ENCODE results near the gene BCAP31.
"Not testable (repeated sequence)": the region's sequence is repeated elsewhere in the genome, so short reads cannot be mapped to it uniquely, and the experiment has no call there.

Gene BCAP31

GRCh38 chrX:153692611-153693156 is 31.5 kb downstream of the BCAP31 start:
- DNase-seq: no peak

DNA sequence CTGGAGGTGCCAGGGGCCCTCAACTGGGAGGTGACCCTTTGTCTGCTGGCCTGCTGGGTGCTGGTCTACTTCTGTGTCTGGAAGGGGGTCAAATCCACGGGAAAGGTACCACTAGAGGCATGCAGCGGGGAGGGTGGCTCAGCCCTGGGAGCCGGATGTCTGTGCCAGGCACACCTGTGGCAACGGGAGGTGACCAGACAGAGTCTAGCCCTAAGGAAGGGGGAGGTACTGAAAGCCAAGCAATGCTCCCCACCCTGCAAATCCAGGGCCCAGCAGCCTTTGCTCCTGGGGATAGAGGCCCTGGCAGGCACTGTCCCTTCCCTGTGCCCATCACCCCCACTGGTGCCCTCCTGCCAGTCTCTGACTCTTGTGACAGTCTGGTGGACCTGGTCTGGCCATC is 32.2 kb downstream of the BCAP31 start:
- DNase-seq: no peak

DNA sequence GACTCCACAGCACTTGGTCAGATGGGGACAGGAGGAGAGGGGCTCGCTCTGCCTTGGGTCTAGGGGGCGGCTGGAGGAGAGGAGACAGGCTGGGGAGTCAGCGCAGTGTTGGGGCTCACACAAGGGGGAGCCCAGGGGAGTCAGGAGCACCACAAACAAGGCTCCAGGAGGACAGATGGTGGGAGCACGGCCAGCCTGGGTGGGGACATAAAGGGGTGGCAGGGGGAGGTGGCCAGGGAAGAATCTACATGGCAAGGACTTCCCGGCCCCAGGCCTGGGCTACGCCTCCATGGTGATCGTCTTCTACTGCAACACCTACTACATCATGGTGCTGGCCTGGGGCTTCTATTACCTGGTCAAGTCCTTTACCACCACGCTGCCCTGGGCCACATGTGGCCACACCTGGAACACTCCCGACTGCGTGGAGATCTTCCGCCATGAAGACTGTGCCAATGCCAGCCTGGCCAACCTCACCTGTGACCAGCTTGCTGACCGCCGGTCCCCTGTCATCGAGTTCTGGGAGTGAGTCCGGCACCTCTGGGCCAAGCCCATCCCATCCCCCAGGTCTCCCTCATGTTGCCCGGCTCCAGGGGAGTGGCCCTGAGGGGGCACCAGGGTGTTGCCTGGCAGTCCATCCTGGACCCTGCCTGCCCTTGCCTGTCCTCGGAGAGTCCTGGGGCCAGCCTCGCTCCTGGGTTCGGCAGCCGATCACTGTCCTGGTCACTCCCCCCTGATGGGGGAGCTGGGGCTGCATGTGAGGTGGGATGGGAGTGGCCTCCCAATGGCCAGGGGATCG is 33.0 kb downstream of the BCAP31 start:
- DNase-seq: not testable (repeated sequence)

DNA sequence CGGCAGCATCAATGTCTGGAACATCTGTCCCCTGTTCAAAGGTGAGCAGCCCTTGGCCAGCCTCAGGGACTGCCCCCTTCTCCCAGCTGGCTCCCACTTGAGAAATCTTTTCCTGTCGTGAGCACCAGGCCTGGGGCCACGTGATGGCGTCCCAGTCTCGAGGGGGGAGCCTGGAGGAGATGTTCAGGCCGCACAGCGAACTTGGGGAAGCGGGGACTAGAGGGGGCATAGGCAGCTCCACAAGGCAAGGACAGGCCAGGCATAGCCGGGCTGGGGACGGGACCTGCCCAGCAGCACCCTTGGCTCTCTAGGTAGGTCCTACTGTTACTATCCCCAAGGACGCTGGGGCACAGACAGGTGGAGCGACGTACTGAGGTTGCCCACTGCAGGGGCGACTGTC is 33.7 kb downstream of the BCAP31 start:
- DNase-seq: no peak

DNA sequence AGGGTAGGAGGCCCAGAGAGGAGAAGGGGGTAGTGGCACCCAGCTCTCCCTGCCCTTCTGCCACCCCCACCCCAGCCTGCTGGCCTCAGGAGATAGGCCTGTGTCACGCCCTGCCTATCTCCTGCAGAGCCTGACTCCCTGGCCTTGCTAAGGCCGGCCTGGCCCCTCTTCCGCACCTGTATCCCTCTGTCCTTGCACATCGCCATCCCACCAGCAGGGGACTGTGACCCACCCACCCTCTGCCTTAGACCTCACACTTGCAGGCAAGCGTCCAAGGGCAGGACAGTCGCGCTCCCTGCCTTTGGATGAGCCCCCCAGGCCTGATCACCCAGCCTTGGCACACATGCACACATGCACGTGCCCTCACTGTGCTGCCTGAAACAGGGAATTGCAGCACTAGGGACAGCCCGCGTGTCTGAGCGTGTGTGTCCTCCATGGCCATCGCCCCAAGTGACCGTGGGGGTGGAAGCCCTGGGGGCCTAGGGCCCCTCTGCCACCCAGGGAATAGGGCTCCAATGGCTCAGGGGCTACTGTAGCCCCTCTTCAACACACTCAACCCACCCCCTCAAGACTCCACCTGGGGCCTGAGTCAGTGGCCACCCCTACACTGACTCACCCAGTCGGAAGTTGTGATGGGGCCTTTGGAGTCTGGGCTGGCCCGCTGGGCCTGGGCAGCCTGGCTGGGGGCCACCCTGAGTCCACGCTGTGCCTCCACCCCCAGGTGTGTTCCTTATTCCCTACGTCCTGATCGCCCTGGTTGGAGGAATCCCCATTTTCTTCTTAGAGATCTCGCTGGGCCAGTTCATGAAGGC is 34.3 kb downstream of the BCAP31 start:
- DNase-seq: no peak

GRCh38 chrX:153688911-153689590 is 35.1 kb downstream of the BCAP31 start:
- no peak for DNase-seq

DNA sequence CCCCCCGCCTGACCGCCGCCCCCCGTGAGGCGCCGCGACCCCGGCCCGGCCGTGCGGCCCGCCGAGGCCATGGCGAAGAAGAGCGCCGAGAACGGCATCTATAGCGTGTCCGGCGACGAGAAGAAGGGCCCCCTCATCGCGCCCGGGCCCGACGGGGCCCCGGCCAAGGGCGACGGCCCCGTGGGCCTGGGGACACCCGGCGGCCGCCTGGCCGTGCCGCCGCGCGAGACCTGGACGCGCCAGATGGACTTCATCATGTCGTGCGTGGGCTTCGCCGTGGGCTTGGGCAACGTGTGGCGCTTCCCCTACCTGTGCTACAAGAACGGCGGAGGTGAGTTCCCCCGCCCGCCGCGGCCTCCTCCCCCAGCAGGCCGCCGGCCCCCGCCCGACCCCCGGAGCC is 35.7 kb downstream of the BCAP31 start:
- no peak for DNase-seq

DNA sequence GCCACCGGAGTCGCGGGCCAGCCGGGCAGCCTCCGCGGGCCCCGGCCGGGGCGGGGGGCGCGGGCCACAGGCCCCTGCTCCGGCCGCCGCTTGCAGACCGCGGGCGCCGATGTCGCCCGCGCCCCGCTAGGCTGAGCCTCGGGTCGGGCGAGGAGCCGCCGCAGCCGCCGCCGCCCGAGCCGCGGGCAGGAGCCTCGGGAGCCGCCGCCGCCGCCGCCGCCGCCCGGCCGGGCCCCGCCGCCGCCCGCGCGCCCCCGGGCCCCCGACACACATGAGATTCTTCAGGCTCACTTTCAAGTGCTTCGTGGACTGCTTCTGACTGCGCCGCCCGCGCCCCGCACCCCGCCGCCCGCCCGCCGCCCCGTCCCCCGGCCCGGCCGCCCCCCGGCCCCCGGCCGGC is 36.1 kb downstream of the BCAP31 start:
- DNase-seq: no peak

- peak; percentile 52 for DNase-seq
Observed at GRCh38 chrX:153687121-153688039, 36.8 kb downstream of the BCAP31 start, which contains the start of gene SLC6A8. Gene SLC6A8 (plus strand): TSS chrX:153687926. CDS start chrX:153688575, 649 bp downstream.

DNA sequence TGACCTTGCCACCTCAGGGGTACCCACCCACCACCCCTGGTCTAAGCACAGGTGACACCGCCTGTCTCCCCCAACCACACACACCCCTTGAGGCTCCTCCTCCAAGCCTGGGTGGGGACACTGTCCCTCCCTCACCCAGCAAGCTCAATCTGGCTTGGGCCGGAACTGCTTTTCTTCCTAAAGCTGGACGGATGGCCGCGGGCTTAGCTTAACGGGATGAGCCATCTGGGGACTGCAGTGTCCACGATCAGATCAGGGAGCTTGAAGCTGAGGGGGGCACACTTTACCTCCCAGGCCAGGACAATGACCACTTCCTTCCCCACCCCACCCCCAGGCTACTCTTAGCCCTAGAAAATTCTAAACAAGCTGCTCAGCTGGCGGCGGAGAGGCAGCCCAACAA is 37.5 kb downstream of the BCAP31 start:
- peak; percentile 10 for DNase-seq

GRCh38 chrX:153685751-153686696 is 38.2 kb downstream of the BCAP31 start:
- DNase-seq: peak; percentile 16

DNA sequence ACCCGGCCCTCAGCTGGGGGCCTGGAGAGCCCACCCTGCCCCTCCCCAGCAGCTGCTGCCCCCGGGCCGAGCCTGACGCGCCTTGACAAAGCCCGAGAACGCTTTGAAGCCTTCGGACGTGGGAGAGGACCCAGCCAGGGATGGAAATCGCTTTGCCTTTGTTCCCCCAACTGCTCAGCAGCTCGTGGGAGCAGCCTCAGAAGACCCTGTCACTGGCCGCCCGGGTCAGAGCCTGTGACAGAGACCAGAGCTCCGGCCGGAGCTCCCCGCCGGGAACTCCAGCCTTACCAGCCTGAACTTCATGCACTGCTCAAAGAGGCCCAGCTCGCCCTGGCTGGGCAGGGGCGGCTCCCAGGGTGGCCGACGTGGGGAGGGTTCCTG is 39.0 kb downstream of the BCAP31 start:
- DNase-seq: peak; percentile 12

DNA sequence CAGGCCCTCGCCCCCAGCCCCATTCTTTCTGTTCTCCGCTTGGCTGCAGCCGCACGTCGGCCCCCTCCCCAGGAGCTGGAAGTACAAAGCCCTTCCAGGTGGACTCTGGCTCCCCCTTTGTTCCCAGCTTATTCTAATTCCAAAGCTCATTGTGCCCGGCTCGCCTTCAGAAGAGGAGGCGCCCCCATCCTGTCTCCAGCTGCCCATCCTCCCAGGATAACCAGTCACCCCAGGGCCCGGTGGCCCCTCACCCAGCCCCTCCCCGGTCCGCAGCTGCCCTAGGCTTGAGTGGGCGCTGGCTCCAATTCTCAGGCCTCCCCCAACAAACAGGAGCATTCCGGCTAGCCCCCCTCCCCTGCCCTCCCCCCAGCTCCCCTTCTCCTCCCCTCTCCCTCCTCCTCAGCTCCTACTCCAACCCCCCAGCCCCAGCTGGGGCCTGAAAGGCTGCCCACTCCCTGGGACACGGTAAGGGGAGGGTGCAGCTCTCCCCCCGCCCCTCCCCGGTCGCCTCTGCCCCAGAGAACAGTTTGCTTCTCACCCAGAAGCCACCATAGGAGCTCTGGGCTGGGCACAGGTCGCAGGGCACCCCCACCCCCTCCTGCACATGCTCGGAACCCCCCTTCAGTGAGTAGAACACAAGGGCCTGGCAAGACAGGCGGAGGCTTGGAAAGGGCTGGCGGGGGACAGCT is 39.6 kb downstream of the BCAP31 start:
- DNase-seq: peak; percentile 15

- peak; percentile 7 for DNase-seq
Observed at GRCh38 chrX:153683486-153683885, 40.7 kb downstream of the BCAP31 start.

DNA sequence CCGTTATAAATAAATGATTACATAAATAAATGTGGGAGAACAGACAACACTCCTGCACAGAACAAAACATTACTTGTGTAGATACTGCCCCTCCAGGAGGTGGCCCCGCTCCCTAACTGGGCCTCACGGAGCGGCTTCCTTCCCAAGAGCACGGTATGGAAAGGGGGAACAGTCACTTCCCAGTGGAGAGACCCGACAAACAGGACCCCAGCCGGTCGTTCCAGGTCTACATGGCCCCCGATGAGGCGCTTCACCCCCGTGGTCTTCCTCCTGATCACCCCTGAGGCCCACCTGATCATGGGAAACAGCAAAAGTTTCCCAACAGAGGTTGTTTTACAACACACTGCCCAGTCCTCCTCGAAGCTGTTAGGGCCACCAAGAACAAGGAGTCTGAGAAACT is 43.0 kb downstream of the BCAP31 start:
- DNase-seq: no peak

DNA sequence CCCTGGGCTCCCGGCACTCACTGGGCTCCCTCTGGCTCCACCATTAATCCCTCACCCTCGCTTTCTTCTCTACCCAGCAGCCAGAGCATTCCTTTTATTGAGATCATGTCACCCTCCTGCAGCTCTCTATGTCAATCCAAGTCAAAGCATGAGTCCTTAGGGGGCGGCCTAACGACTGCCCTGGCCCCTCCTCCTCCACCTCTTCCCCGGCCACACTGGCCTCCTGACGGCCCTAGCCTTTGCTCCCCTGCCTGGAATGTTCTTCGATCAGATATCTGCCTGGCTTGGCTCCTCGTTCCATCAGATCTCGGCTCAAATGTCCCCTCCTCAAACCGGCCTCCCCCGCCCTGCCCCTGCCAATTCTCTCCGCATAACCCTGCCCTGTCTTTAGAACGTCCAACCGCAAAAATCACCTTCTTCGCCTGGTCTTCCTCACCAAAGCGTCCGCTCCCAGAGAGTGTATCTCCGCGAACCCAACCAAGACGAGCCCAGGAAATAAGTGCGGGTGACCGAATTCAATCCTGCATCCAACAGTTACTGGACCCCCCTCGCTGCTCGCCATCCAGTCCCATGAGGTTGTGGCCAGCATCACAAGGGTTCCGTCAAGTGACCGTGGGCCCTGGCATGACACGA is 49.9 kb downstream of the BCAP31 start:
- DNase-seq: no peak

DNA sequence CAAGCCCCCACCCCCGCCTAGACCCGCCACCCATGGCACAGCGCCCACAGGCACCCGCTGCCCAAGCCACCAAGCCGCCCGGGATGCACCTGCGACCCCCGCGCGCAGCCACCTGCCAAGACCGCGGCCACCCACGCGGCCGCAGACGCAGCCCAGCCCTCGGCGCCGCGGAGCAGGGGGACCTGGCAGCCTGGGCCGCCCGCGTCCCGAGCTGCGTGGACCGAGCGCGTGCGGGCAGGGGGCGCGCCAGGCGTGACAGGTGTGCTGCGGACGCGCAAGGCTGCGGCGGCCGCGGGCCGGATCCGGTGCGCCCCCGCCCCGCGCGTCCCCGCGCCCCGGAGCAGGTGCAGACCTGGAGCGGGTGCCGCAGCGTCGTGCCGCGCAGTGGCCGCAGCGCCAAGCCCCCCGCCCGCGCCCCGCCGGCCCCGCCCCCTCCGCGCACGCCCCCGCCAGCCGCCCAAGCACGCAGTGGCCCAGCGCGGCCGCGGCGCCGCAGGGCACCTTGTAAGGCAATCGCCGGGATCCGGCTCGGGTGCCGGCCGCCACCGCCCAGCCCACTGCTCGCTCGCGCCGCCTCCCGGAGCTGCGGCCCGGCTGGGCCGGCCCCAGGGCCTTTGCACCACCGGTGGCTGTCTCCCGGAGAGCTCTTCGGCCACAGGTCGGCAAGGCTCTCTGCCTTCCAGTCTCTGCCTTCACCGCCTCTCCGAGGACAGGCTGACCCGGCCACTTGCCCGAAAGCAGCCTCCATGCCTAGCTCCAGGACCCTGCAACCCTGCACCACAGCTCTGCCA is 50.6 kb downstream of the BCAP31 start, which contains the start of gene PNCK:
Gene PNCK (minus strand): TSS at position 386 of the 791 bp plus-strand sequence. CDS start 737 bp downstream, outside the sequence.
- DNase-seq: no peak

DNA sequence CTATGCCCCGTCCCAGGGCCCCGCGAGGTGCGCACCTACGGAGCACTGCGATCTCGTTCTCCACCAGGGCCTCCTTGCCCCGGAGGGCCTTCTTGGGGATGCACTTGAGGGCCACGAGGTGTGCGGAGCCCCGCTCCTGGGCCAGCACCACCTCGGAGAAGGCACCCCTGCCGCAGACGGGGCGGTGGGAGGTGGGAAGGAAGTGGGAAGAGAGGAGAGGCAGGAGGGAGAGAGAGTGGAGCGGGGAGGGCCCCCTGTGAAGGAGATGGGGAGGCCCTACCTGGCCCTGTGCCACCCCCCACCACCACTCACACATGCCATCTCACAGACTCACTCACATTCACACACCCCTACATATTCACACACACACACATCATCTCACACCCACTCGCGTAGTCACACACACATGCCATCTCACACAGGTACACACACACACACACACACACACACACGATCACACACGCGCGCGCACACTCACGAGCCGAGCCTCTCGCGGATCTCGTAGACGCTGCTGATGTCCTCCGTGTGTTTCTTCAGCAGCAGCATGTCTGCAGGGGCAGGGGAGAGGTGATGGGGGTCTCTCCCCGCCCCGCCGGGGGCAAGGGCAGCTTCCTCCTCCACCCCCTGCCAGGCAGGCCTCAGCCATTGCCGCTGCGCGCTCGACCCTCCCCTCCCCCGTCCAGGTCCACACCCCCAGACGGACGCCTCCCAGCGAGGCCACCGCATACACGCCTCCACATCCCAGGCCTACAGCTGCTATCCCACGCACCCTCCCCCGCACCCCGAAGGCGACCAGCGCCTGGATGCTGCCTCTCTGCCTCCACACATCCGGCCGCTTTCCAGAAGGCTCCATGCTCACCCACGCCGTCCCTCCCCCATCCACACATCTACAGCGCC is 51.4 kb downstream of the BCAP31 start:
- DNase-seq: no peak

Data from CD4-positive, alpha-beta T cell treated with Interleukin-15 for 1 hour (primary cell).